ENCODE measurements around the gene ATXN1. TPM values are rescaled to one million over a fixed set of nuclear protein-coding genes. Genes with fewer than 3 reads are reported as not detected.
A peak's percentile ranks its signal among the peaks of the same experiment; 100 is the strongest.

Gene ATXN1
- total RNA-seq, 2 donors from 2014 or later: 63.1 to 72.2 TPM

DNA sequence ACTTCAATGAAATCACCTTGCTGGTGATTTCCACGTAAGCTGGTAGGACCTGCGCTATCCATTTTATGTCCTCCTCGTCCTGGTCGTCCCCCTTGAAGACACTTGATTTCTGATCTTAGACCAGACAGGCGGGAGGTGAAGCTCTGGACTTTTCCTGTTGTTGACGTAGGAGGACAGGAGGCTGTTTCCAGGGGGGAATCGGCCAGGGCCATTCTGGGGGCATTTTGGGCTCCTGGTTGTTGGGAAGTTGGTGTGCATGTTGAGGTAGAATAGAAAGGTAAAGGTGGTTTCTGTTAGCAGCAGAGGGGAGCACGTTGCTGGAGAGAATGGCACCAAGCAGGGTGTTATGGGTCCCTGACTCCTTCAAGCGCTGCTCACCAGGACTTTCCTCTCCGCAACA is 466.9 kb downstream of the ATXN1 start:
- intact Hi-C loops (cut with DNase I): loop anchor here in 1 of 2 donors (5.0 kb wide), 1 partner anchor 38 kb away; no protein-coding TSS in a partner anchor
- no peak for DNase-seq (ENCODE audit: low spot score)

DNA sequence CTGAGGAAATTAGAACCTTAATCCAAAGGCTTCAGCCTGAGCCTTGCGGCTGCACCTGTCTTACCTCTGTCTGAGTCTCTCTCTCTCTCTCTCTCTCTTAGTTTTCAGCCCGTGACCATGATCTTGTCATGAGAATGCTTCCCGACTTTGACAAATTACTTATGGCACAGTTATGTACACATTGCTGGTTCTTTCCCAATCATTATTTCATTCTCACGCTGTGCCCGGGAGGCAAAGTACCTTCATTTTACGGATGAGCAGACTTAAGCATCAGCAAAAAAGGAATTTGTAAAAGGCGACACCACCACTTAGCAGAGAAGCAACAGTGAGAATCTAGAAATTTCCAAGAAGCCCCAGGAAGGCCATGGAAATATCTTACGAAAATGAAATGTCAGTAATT is 468.3 kb downstream of the ATXN1 start:
- no peak for DNase-seq (ENCODE audit: low spot score)
- intact Hi-C loops (cut with DNase I): loop anchor here in 1 of 2 donors (5.0 kb wide), 1 partner anchor 39 kb away; no protein-coding TSS in a partner anchor

DNA sequence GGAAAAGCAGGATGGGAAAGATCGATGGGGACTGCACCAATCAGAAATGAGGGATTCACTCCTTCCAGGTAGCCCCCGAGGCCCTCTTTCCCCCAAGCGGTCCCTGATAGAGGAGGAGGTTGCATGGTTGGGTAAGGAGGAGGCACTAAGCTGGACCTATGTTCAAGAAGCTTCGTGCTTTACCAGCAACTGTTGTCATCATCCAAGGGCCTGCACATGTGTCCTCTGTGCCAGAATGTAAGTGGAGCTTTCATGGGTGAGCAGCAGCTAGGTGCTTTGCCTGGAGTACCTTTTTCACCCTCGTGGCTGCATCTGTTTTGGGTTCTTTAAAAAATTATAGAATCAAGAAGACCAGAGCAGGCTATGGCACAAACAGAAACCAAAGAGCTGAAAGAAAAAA is 468.8 kb downstream of the ATXN1 start:
- no peak for DNase-seq (ENCODE audit: low spot score)
- intact Hi-C loops (cut with DNase I): loop anchor here in 1 of 2 donors (5.0 kb wide), 1 partner anchor 40 kb away; no protein-coding TSS in a partner anchor

DNA sequence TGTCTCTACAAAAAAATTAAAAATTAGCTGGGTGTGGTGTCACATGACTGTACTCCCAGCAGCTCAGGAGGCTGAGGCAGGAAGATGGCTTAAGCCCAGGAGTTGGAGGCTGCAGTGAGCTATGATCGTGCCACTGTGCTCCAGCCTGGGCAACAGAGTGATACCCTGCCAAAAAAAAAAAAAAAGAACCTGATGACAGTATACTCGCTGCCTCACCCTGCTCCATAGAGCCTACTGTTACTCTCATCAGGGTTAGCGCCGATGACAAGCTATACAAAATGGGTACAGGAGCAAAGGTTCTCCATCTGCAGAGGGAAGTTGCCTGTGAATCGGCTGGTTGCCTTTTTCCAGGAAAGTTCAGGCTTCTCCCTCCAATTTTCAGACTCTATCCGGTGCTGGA is 469.5 kb downstream of the ATXN1 start:
- DNase-seq (ENCODE audit: low spot score): no peak

DNA sequence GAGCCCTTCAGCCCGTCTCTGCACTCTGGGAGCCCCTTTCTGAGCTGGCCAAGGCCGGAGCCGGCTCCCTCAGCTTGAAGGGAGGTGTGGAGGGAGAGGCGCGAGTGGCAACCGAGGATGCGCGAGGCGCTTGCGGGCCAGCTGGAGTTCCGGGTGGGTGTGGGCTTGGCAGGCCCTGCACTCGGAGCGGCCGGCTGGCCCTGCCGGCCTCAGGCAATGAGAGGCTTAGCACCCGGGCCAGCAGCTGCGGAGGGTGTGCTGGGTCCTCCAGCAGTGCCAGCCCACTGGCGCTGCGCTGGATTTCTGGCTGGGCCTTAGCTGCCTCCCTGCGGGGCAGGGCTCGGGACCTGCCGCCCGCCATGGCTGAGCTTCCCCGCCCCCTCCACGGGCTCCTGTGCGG is 473.1 kb downstream of the ATXN1 start:
- intact Hi-C loops (cut with DNase I): no loop called here
- DNase-seq (ENCODE audit: low spot score): no peak

More for the DNA sequence above, 469.5 kb downstream of the ATXN1 start:
- intact Hi-C loops (cut with DNase I): loop anchor here in 1 of 2 donors (5.0 kb wide), 1 partner anchor 41 kb away; no protein-coding TSS in a partner anchor

DNA sequence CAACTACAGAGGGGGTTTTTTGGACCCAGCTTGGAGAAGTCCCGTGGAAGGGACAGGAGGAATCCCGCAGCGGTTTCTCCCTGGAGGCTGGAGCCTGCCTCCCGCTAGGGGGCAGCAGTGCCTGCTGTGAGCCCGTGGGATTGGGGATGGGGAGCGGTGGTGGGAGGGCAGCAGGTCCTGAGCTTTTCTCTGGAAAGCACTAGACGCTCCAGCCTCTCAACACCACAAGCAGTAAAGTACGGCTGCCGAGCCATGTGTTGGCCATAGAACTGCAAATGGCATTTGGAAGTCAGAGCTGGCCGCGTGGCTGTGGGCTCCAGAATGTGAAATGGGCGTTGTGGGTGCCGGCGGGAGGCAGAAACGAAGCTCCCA is 475.1 kb downstream of the ATXN1 start:
- intact Hi-C loops (cut with DNase I): no loop called here
- no peak for DNase-seq (ENCODE audit: low spot score)

DNA sequence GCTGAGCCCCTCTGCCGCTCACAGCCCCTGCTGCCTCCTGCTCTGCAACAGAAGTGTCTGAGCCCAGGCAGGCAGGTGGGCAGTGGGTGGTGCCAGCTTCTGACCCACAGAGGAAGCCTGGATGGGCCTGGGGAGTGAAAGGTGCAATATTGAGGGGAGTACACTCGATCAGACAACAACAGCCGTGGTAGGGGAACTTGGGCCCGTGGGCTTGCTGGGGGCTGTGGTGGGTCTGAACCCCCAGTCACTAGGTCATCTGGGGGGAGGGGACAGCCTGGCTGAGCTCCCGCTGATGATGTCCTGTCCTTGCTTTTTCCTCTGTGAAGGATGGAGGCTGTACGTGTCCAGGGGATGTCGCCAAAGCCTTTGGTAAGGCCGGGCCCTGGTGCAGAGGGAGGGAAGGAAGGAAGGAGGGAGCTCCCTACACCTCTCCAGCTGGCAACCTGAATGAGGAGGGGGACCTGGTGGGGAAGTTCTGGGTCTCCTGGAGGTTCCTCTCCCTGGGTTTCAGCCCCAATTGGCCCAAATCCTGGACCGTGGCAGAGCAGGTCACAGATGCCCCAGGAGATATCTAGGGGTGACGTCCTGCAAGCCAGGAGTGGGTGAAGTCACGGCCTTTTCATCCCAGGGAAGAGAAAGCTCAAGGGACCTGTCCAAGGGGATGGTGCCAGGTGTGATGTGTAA is 475.7 kb downstream of the ATXN1 start:
- no peak for DNase-seq (ENCODE audit: low spot score)
- intact Hi-C loops (cut with DNase I): no loop called here

DNA sequence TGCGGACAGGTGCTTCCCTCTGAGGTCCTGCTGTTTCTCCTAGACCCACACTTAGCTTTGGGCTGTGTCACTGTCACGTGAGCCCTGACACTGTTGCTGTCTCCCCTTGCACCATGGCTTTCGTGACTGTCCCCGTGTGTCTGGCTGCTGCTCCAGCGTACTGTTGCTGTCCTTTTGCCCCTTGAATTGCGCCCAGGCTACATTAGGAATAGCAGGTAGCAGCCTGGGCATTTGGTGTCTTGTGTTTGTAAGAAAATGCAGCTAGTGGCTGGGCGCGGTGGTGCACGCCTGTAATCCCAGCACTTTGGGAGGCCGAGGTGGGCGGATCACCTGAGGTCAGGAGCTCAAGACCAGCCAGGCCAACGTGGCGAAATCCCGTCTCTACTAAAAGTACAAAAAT is 476.8 kb downstream of the ATXN1 start:
- DNase-seq (ENCODE audit: low spot score): no peak
- intact Hi-C loops (cut with DNase I): no loop called here

DNA sequence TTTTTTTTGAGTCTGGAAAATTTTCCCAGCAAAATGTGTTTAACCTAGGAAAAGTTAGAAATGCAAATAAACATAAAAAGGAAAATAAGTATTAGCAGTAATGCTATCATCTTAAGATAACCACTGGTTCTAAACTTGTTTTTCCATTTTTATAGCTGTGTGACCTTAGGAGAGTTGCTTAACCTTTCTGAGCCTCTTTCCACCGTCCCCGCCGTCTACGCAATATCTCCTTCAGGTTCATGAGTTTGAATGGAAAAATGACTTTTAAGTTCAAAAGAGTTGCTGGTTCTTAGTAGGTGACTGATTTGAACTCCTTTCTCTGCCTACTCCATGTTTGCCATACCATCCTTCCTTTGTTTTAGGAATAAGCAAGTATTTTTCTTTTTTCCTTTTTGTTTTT is 478.9 kb downstream of the ATXN1 start:
- intact Hi-C loops (cut with DNase I): no loop called here
- no peak for DNase-seq (ENCODE audit: low spot score)

DNA sequence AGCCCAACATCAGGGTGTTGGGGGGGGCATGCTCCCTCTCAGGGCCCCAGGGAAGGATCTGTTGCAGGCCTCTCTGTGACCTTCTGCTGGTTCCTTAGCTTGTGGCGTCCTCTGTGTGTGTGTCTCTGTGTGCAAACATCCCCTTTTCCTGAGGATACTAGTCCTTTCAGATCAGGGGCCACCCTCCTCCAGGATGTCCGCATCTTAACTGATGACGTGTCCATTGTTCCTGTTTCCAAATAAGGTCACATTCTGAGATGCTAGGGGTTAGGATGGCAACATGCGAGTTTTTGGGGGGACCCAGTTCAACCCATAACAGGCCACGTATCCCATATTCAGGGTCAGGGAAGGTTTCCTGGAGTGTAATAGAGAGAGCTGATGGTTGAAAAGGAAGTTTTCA is 482.0 kb downstream of the ATXN1 start:
- DNase-seq (ENCODE audit: low spot score): no peak
- intact Hi-C loops (cut with DNase I): no loop called here

DNA sequence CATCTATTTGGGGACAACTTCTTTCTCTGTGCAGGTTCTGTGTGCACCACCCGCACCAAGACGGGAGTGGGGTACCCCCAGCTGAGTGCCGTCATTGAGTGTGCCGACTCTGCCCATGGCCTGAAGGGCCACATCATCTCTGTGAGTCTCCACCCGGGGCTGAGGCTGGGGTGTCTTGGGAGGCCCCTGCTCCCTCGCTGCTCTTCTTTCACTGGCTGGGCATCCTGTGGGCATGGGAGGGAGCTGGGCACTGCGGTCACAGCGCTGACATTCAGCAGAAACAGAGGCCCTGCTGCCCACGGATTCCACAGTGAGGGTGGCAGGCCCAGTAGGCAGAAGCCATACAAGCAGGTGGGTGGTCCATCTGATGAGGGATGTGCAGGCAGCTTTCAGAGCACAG is 482.5 kb downstream of the ATXN1 start:
- intact Hi-C loops (cut with DNase I): no loop called here
- no peak for DNase-seq (ENCODE audit: low spot score)

DNA sequence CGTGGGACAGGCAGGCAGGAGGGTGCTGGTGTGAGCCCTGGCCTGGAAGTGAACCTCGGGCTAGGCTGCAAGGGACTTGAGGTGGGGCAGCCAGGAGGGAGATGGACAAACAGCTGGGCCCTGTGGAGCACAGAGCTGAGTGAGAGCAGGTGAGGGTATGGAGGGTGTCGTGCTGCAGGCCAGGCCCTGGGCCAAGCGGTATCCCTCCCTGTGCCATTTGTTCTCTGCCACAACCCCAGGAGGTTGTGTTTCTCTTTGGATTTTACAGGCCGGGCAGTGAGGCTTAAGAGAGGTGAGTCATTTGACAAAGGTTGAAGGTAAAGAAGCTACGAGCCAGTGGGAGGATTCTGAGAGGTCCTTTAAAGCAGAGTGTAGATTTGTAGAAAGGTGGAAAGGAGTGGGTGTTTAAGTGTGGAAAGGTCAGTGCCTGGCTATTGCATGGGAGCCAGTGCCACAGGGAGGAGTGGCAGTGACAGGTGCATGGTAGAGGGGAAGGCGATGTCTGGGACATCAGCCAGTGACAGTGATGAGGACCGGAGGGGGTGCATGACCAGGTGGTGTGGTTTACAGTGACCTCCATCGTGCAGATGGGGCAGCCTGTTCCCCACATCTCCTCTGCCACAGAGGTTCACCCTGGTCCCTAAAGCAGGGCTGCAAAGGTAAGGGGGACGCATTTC is 483.1 kb downstream of the ATXN1 start:
- DNase-seq (ENCODE audit: low spot score): no peak
- intact Hi-C loops (cut with DNase I): no loop called here

DNA sequence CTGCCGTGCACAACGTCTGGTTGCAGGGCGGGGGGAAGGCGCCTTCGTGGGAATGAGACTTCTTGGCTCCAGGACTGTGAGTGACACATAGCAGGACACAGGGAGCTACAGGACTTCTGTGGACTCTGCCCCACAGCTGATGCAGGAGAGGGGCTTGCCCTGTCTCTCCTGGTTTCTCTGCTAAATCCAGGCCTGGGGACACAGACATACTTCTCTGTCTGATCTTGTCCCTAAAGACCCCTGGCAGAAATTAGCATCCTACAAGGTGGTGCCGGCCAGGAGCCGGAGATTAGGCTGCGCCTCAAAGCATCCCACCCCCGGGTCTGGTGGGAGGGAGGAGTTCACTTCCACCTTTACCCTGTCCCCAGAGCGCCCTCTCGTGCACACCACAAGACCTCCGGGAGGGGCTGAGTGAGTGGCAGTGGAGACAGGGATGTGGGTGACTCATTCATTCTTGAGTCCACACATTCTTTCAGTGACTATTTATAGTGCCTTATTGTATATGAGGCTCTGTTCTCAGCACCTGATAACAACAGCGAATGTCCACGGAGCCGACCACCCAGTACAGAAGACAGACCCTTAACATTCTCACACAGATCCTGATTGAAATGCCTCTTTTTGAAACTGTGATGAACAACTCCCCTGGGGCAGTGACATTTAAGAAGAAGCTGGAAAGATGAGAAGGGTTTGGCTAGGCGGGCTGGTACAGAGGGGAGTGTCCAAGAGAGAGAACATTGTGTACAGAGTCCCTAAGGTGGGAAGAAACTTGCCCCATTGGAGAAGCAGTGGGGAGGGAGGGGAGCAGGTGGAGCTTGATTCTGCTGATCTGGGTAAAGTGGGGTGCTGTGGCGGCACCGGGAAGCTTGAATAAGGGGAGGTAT is 483.9 kb downstream of the ATXN1 start:
- intact Hi-C loops (cut with DNase I): loop anchor here in 1 of 2 donors (2.0 kb wide), 1 partner anchor 61 kb away; no protein-coding TSS in a partner anchor
- DNase-seq (ENCODE audit: low spot score): peak; percentile 88

DNA sequence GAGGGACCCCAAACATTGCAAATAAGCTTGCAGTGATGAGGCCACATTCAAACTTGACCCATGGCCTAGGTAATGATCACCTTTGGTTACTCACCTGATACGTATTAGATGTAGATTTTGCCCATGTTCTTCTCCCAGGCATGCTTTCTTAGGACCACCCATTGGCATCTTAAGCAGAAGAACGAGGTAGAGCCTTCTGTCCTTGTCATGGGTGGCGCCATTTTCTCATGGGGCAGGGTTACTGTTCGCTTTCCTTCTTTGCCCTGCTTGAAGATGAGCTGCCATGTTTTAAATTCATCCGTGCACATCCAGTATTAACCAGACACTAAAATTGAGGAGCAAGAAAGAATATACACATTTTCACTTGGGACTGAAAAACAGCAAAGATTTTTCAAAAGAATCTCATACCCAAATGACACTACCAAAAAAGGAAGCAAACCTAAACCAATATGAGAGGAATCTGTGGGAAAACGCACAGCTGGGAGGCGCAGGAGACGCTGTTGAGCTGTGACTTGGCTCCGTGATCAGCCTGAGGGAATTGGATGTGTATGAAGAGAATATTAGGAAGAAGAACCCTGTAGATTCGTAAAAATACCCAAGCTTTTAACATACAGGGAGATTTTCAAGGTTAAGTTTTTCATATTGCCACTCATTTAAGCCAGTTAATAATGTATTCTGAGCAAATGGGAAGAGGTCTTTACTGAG is 486.2 kb downstream of the ATXN1 start:
- intact Hi-C loops (cut with DNase I): no loop called here
- DNase-seq (ENCODE audit: low spot score): no peak

DNA sequence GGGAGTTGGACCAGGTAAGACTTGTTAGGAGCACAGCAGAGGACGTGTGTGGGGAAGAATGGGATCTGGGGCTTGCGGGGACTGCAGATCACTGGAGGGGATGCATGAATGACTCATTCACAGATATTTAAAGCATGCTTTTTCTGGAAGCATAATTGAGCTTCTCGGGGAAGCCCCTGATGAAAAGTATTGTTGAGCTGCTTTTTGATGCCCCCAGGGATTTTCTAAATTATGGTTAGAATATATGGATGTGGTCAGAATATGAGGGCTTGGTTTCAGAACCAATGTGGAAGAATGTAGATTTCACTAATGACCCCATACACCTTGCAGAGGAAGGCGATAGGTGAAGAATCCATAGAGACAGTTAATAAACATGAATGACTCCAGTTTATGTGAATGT is 486.8 kb downstream of the ATXN1 start:
- intact Hi-C loops (cut with DNase I): no loop called here
- DNase-seq (ENCODE audit: low spot score): no peak

DNA sequence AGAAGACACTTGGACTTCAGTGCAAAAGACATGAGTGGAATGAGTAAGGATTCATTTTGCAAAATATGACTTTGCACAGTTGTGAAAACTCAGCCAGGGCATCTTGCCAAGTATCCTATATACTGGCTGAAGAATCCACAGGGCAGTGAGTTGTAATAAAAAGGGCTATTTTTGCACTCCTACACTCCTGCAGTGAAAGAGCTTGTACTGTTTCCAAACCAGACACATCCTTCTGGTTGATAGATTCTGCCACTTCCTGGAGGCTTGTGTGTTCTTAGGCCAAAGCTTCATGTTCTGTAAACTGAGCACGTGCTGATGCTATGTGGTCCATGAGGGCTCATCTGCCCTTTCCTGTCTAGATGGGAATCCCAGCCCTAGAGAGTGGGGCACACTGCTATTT is 488.0 kb downstream of the ATXN1 start:
- intact Hi-C loops (cut with DNase I): no loop called here
- DNase-seq (ENCODE audit: low spot score): no peak

DNA sequence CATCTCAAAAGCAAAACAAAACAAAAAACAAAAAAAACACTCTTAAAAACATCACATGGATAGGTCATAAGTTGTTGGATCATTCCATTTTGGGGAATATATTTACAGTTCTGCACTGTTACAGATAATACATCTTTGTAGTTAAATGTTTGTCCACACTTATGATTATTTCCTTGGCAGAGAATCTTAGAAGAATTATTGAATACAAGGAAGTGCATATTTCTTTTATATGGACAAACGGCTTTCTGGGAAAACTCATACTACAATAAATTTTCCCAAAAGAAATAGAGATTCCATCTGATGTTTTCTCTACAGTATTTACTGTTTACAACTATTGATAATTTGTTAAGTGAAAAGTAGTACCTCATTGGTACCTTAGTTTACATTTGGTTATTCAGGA is 489.1 kb downstream of the ATXN1 start:
- intact Hi-C loops (cut with DNase I): no loop called here
- DNase-seq (ENCODE audit: low spot score): no peak

DNA sequence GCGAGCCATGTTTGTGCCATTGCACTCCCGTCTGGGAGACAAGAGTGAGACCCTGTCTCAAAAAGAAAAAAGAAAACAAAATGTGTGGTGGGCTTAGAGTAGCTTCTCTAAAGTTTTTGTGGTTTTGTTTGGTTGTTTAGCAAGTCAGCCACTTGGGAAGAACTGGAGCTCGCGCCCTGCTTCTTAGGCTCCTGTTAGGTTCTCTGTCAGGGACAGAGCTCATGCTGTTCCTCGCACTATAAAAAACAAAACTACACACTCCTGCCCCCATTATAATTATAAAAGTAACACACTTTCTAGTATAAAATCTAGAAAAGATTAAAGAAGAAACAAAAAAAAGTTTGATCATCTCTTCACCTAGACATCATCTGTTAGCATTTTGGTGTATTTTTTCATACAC is 489.8 kb downstream of the ATXN1 start:
- intact Hi-C loops (cut with DNase I): no loop called here

DNA sequence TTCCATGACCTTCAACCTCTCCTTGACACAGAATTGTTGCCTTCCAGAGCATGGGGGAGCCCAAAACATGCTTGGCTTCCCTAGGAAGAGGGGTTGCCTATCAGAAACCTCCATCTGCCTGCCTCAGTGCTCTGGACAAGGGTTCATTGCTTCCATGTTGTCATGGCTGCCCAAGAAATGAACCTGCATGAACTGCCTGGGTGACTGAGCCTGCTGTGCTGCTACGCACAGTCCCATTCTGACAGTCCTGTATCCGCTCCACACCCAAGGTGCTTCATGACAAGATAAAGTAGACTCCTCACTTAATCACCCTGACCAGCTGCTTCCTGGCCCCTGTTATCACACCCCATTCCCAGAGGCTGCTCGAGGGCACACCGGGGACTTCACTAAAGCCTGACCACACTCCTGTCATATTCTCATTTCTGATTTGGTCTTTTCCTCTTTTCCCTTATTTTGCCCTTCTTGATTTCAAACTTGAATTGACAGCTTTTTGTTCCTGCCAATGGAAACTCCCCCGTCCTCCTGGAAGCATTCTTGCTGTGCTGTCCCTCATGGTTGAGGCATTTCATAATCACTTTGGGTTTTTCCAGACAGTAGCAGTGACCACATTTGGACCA is 491.0 kb downstream of the ATXN1 start:
- DNase-seq (ENCODE audit: low spot score): no peak
- intact Hi-C loops (cut with DNase I): no loop called here

More for the DNA sequence above, 489.8 kb downstream of the ATXN1 start:
- no peak for DNase-seq (ENCODE audit: low spot score)

Data from posterior vena cava (tissue), 2 donors.